Activated gamma-delta T cell treated with Interleukin-2 at 50 U/mL for 16 hours (primary cell): ENCODE results near the gene BAIAP2.

Experiments
- DNase-seq: peaks from one replicate; pipeline ENCODE4 v3.0.0-alpha.2; 2020

The BAIAP2 gene

GRCh38 chr17:81091774-81092517, 57.0 kb downstream of the BAIAP2 start:
- no peak for DNase-seq

- no peak for DNase-seq
These were observed 57.7 kb downstream of the BAIAP2 start for GRCh38 chr17:81092518-81093095.

GRCh38 chr17:81093619-81094508, 58.9 kb downstream of the BAIAP2 start:
- no peak for DNase-seq

- peak; percentile 97 for DNase-seq
These were observed 59.8 kb downstream of the BAIAP2 start for GRCh38 chr17:81094509-81095382.

- peak; percentile 23 for DNase-seq
These were observed 60.4 kb downstream of the BAIAP2 start for GRCh38 chr17:81095383-81095762.

GRCh38 chr17:81096741-81097133, 61.8 kb downstream of the BAIAP2 start:
- no peak for DNase-seq

GRCh38 chr17:81097134-81097942, 62.4 kb downstream of the BAIAP2 start:
- DNase-seq: peak; percentile 59

GRCh38 chr17:81097943-81098308, 63.0 kb downstream of the BAIAP2 start:
- DNase-seq: no peak

- DNase-seq: no peak
These were observed 64.9 kb downstream of the BAIAP2 start for GRCh38 chr17:81099888-81100287.

- no peak for DNase-seq
These were observed 65.7 kb downstream of the BAIAP2 start for GRCh38 chr17:81100668-81101067.

GRCh38 chr17:81101614-81102306, 66.8 kb downstream of the BAIAP2 start:
- peak; percentile 89 for DNase-seq

GRCh38 chr17:81102352-81102751, 67.4 kb downstream of the BAIAP2 start:
- no peak for DNase-seq

- DNase-seq: no peak
These were observed 67.9 kb downstream of the BAIAP2 start for GRCh38 chr17:81102869-81103268.

- no peak for DNase-seq
These were observed 68.4 kb downstream of the BAIAP2 start for GRCh38 chr17:81103379-81103778.

- DNase-seq: no peak
These were observed 71.8 kb downstream of the BAIAP2 start for GRCh38 chr17:81106716-81107115.

GRCh38 chr17:81108220-81108619, 73.3 kb downstream of the BAIAP2 start:
- DNase-seq: no peak

GRCh38 chr17:81109957-81110356, 75.0 kb downstream of the BAIAP2 start:
- DNase-seq: no peak

GRCh38 chr17:81110488-81111040, 75.6 kb downstream of the BAIAP2 start:
- DNase-seq: no peak

GRCh38 chr17:81111066-81111465, 76.1 kb downstream of the BAIAP2 start:
- no peak for DNase-seq

GRCh38 chr17:81112450-81112849, 77.5 kb downstream of the BAIAP2 start:
- DNase-seq: no peak

GRCh38 chr17:81113158-81113724, 78.3 kb downstream of the BAIAP2 start:
- no peak for DNase-seq
